ENCODE data around the gene CLDN12.
A peak's percentile ranks its signal among the peaks of the same experiment; 100 is the strongest.
"Not testable (repeated sequence)": the region's sequence is repeated elsewhere in the genome, so short reads cannot be mapped to it uniquely, and the experiment has no call there.

Gene CLDN12

GRCh38 chr7:90445633-90446032 is 42.4 kb downstream of the CLDN12 start:
- no peak for DNase-seq

DNA sequence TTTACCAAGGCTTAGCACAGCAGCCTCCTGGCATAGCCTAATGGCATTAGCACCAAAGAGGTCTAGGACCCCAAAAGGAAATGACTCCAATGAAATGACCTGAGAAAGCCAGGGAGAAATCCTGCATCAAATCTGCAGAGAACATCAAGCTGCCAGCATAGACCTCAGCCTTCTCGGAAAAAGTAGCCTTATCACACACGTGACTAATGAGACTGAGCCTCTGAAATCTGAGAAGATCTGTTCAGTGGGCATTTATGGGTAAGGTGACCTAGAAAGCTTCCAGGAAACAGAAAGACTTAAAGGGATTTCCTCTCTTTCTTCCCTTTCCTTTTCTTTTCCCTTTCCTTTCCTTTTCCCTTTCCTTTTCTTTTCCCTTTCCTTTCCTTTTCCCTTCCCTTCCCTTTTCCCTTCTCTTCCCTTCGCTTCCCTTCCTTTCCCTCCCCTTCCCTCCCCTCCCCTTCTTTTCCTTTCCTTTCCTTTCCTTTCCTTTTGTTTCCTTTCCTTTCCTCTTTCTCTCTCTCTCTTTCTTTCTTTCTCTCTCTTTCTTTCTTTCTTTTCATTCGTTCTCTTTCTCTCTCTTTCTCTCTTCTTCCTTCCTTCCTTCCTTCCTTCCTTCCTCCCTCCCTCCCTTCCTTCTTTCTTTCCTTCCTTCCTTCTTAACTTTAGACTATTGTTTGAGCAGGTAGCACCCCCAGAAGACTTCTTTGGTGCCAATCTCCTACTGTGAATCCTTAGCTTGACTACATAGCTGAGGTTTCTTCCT is 43.1 kb downstream of the CLDN12 start:
- DNase-seq: no peak

- DNase-seq: no peak
Observed at GRCh38 chr7:90453259-90453891, 50.1 kb downstream of the CLDN12 start.

DNA sequence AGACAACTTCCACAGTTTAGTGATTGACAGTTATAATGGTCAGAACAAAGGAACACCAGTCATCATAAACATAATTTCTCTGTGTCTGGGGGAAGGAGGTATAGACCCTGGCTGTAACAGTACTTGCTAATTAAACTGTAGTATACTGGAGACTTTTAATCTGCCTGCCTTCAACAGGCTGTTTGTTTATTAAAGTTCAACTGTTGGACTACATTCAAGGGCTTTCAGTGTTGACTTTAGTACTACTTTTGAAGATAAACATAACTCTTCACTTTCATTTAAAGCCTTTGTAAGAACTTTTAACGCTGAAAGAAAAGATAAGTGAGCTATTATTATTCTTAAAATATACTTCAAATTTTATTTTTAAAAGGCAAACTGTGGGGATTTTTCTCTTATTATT is 50.7 kb downstream of the CLDN12 start:
- DNase-seq: no peak

DNA sequence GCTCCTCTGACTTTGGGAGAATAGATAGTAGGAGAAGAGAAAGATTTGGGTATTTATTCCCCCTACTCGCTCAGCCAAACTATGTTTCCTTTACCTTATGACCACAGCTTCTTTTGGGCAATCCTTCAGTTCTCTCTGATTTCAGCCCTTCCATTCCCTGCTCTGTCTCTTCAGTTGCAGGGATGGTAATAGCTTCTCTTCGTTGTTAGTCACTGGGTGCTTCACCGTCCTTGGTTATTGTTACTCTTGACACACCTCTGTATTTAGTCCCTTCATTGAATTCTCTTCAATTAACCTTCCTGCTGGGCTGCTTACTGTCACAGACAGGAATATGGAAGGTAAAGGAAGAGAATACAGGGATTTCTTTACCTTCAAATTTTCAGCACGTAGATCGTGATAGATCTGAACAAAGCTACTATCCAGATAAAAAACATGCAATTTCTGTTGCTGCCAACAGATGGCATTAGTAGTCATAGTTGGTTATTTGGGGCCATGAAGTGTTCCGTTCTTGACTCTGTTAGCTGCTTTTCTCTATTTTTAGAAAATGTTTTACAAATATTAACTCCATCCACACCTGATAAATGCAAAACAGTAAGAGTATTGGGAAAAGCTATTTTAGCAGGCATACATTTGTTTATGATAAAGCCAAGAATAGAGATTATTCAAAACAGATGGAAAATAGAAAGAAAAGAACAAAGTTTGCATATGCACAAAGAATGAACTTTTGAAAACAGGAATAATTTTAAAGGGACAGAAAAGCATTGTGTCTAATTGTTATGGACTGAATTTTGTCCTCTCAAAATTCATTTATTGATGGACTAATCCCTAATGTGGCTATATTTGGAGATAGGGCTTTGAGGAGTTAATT is 52.1 kb downstream of the CLDN12 start:
- DNase-seq: peak; percentile 94 to 98

GRCh38 chr7:90458104-90458503 is 54.8 kb downstream of the CLDN12 start:
- DNase-seq: no peak

DNA sequence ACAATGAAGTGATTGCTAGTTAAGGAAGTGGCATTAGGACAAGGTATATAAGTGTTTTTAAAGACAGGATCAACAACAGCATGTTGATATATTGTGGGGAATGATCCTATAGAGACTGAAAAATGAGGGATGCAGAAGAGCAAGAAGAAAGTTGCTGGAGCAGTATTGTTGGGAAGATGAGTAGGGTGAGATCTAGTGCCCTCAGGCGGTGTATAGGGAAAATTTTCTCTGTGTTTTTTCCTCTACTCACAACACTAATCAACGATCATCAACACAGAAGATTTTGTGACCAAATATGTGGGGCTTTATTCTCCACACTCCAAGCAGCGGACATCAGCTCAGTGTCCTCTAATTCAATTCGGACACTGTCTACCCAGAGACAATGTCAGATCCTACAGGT is 56.6 kb downstream of the CLDN12 start:
- peak in 1 of 2 experiments; percentile 33 for DNase-seq

- no peak for DNase-seq
Observed at GRCh38 chr7:90461219-90461618, 58.0 kb downstream of the CLDN12 start.

DNA sequence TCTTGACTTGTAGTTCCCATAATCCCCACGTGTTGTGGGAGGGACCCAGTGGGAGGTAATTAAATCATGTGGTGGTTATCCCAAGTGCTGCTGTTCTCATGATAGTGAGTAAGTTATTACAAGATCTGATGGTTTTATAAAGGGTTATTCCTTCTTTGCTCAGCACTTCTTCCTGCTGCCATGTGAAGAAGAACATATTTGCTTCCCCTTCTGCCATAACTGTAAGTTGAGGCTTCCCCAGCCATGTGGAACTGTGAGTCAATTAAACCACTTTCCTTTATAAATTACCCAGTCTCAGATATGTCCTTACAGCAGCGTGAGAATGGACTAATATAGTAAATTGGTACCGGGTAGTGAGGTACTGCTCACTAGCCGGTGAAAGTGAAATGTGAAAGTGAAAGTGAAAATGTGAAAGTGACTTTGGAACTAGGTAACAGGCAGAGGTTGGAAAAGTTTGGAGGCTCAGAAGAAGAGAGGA is 59.9 kb downstream of the CLDN12 start:
- not testable (repeated sequence) for DNase-seq
